ENCODE results near the gene H6PD.

Gene H6PD

GRCh38 chr1:9241891-9242290, 7.3 kb downstream of the H6PD start:
- DNase-seq = peak in 1 of 2 experiments; percentile 45

DNA sequence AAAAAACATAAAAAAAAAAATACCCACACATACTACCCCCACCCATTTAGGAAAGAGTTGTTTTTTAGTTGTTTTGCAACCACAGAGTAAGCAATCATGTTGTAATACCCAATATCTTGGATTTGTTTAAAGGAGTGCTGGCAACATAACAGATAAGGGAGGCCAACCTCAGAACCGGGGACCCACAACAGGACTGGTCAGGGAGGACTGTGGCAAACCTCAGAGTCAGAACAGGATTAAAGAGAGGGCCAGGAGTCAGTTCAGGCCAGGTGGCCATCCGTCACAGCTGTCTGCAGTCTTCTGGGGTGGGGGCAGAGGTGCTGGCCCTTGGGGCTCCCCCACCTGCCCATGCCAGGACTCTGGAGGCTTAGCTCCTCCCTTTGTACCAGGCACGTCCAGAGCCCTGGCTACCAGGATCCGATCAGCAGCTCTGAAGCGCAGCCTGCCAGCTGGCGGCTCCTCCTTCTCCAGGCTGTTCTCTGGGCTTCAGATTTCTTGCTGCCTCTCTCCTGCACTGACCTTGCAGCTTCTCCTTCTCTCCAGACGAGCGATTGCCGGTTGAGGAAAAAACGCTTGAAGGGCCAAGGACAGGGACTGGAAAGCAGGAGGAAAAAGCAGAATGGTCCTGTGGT, 7.9 kb downstream of the H6PD start:
- peak; percentile 37 to 82 for DNase-seq

DNA sequence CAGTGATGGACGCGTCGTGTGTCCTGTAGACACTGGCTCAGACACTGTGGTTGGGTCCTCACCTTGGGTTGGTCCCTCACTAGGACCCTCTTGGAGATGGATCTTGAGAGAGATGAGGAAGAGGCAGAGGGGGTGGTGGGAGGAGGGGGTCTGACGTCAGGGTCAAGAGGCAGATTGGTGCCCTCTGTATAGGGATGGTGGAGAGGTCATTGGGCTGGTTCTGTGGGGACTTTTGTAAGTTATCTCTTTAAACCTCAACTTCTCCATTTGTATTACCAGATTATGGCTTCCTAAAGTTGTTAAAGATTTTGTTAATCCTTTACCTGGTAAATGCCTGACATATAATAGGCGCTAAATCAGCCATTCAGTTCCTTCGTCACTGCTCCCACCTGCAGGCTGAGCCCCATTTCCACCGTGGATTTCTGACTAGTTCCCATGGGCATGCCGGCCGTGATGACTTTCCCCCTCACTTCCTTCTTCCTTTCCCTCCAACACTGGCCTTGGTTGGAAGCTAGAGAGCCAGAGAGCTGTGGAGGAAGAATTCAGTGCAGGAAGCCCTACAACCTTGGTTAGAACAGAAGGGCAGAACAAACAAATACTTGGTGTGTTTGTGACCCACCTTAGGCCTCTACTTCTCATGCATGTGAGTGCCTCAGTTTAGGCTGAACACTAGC, 8.6 kb downstream of the H6PD start:
- DNase-seq = no peak

DNA sequence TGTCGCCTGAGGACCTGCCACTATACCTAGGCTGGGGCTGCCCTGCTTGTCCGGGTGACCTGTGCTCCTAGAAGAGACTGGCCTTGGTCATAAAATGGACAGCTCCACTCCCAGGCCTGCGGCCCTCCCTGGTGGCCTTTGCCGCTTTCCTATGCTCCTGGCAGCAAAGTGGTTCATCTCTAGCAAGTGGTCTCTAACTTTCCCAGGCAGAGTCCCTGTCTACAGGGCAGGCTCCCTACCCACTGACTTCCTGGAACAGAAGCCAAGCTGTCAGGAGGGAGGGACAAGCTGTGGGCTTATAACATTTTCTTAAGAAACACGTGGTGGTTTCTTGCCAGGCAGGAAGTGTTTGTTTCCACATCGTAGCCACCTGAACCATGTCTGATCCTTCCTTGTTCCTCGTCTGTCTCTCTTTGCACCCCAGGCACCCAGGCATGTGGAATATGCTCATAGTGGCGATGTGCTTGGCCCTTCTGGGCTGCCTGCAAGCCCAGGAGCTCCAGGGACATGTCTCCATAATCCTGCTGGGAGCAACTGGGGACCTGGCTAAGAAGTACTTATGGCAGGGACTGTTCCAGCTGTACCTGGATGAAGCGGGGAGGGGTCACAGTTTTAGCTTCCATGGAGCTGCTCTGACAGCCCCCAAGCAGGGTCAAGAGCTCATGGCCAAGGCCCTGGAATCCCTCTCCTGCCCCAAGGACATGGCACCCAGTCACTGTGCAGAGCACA, 10.1 kb downstream of the H6PD start:
- no peak for DNase-seq

- DNase-seq = no peak
Measured at GRCh38 chr1:9245230-9245619, 10.7 kb downstream of the H6PD start.

DNA sequence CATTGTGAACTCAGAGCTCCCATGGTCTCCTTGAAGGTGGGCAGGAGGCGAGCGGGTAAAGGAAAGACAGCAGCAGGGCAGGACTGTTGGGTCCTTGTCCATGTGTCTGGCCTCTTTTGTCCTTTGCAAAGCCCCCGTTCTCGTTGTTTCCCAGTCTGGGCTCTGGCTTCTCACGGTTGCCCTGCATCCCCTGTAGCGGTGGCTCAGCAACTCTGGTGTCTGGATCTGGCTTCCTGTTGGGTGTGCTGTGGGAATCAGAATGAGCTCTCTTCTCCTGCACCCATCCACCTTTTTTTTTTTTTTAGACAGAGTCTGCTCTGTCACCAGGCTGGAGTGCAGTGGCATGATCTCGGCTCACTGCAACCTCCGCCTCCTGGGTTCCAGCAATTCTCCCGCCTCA, 11.1 kb downstream of the H6PD start:
- no peak for DNase-seq

DNA sequence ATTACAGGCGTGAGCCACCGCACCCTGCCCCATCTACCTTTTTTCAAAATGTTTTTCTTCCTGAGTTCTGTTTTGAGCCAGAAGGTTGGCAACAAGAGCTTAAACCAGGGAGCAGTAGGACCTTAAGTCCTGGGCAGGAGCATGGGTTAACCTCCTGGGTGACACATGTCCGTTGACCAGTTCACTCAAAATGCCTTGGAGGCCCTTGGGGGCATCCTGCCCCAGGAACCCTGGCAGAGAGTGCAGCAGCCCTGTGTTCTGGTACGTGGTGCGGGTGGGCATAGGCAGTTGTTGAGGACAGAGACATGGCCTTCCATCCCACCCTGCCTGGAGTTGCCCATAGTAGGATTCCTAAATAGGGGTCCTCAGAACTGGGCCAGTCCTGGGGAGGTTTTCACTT, 11.6 kb downstream of the H6PD start:
- no peak for DNase-seq

GRCh38 chr1:9246841-9247785, 12.5 kb downstream of the H6PD start:
- DNase-seq = no peak

- DNase-seq = no peak
Measured at GRCh38 chr1:9247894-9248293, 13.3 kb downstream of the H6PD start.

DNA sequence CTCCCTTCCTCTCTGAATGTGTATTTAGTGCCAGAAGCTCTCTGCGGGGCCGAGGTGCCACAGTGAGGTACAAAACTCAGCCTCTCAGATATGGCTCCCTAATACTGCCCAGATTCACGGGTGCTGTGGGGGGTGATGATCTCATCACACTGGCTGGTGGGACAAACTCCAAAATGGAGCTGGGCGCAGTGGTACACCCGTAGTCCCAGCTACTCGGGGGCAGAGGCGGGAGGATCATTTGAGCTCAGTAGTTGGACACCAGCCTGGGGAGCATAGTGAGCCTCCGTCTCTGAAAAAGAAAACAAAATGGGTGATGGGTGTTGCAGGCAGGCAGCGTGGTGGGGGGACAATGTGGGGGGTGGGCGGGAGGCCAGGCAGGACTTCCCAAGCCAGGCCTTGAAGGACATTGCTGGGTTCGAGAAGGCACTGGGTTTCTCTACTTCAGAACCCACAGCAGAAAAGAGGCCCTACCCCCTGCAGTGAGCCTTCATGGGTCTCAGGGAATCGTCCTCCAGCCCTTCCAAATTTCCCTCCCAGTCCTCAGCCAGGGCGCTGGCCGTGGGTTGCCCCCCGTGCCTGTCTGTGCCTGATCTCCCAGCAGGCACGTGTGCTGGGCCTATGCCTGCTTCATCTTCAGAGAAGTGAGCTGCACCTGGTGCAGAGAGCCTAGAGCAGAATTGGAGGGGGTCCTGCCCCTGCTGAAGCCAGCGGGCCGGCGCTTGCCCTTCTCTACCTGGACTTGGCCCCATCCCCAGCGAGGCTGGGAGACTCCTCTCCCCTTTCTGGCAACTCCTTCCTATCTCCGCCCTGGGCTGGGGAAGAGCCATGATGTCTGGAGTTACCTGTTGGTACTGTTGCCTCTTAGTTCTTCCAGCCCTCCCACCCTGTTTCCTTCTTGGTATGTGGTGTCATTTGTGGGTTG, 14.0 kb downstream of the H6PD start:
- DNase-seq = no peak

GRCh38 chr1:9249263-9249533, 14.6 kb downstream of the H6PD start:
- peak in 1 of 2 experiments; percentile 19 for DNase-seq

- DNase-seq = peak in 1 of 2 experiments; percentile 80
Measured at GRCh38 chr1:9249534-9250410, 15.2 kb downstream of the H6PD start.

DNA sequence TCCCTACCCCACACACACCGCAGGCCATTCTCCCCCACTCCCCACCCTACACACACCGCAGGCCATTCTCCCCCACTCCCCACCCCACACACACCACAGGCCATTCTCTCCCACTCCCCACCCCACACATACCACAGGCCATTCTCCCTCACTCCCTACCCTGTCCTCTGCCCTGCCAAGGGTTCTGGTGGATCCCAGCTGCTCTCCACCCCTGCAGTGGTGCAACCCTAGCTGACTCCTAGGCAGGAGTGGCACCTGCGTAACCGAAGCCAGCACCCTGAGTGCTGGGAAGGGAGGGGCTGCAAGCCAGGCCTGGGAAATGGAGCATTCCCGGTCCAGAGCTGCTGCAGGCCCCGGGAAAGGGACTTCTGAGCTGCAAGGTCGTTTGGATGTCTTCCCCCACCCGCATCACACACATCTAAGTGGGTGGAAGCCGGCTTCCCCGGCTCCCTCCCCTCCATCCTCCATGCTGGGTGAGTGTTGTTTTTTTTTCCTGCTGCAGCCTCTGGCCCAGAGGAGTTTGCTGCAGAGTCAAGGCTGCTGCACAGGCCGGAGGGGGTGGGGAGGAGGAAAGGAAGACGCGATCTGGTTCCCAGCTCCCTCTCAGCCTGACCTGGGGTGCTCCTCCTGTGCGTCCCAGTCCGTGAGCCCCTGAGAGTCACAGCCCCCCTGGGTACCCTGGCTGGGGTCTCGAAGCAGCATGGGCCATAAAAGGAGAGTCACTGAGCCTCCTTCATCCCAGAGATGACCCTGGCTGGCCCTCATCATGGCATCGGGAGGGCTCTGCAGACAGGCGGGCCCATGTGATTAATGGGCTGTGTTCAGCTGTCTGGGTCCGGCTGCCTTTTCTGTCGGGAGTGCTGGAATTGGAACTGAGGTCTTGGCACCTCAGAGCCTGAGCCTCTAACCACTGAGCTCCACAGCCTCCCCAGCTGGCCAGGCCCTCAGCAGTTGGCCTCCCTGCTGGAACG, 16.1 kb downstream of the H6PD start:
- DNase-seq = no peak

- DNase-seq = peak; percentile 15 to 56
Measured at GRCh38 chr1:9251501-9251900, 16.9 kb downstream of the H6PD start.

DNA sequence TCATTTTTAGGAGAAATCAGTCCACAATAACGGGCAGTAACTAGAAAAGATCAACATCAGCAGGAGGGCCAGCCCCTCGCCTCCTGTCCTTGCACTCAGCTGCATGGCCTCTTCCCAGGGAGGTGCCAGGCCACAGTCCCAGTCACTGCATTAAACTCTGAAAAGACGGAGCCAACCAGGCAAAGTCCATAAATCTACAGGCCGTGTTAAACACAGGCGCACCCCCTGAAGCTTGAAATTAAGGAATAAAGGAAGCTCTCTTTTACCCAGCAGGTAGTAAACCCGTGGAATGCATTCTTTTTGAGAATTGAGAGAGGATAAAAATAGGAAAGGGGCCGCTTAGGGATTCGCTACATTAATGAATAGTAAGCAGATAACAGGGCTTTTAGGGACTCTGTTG, 18.4 kb downstream of the H6PD start:
- DNase-seq = no peak

GRCh38 chr1:9253453-9254105, 19.0 kb downstream of the H6PD start:
- DNase-seq = no peak

GRCh38 chr1:9256332-9256731, 21.8 kb downstream of the H6PD start:
- DNase-seq = no peak

- DNase-seq = no peak
Measured at GRCh38 chr1:9257851-9258250, 23.3 kb downstream of the H6PD start.

DNA sequence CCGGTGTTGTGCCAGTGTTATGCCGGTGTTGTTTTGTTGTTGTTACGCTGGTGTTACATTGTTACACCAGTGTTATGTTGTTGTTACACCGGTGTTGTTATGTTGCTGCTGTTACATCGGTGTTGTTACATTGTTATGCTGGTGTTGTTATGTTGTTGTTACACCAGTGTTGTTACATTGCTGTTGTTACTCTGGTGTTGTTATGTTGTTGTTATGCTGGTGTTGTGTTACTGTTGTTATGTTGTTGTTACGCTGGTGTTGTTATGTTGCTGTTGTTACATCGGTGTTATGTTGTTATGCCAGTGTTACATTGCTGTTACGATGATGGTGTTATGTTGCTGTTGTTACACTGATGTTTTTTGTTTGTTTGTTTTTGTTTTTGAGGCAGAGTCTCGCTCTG, 24.1 kb downstream of the H6PD start:
- no peak for DNase-seq

Data from NCI-H524 (cell line).